ENCODE data around the gene ARID5B. TPM values are rescaled to one million over a fixed set of nuclear protein-coding genes. Genes with fewer than 3 reads are reported as not detected.

The ARID5B gene
- total RNA-seq, 2 experiments from 2014 or later: 49.2 to 51.3 TPM

- no peak overlapping the region for H3K4me3 Mint-ChIP-seq
- ChIA-PET CTCF (interaction anchor here (0.7 to 1.5 kb wide), 2 partner anchors 55 to 292 kb away, joined by 3 to 4 read pairs; no protein-coding TSS in a partner anchor), POLR2A (interaction anchor here (1.0 to 1.6 kb wide), 2 partner anchors 14 to 44 kb away, joined by 3 to 4 read pairs; no protein-coding TSS in a partner anchor)
- H3K27me3 ChIP-seq (ENCODE audit: control insufficient read depth in 1 of 2, insufficient read depth in 2 of 2, low read length in 2 of 2): no peaks in the 10 kb centered on the region
- H3K36me3 Mint-ChIP-seq (ENCODE audit: low read depth): peaks cover 79% of the 10 kb centered on the region
- no peak overlapping the region for H3K27ac ChIP-seq (ENCODE audit: low read depth in 1 of 2, low read length in 2 of 2)
- no peak for TF ChIP-seq CTCF (IDR thresholded peaks at IDR 0.05)
- DNase-seq: no peak
- H3K4me3 ChIP-seq (ENCODE audit: low read length): no peak overlapping the region
- no peaks in the 10 kb centered on the region for H3K9me3 Mint-ChIP-seq
- intact Hi-C loops (cut with DNase I, micrococcal nuclease): no loop called here
- H3K9me3 ChIP-seq (ENCODE audit: control insufficient read depth in 1 of 2, insufficient read depth in 1 of 2, low read length in 2 of 2): no peaks in the 10 kb centered on the region
- H3K27me3 Mint-ChIP-seq: no peaks in the 10 kb centered on the region
- peaks cover 24% of the 10 kb centered on the region for H3K4me1 Mint-ChIP-seq (ENCODE audit: low read depth)
- ATAC-seq (ENCODE audit: poor library complexity): no peak
- peak overlapping the region; percentile 28 for H3K27ac Mint-ChIP-seq
- no peaks in the 10 kb centered on the region for H3K4me1 ChIP-seq (ENCODE audit: insufficient read depth, low read length)
- peaks cover 47% of the 10 kb centered on the region for H3K36me3 ChIP-seq (ENCODE audit: insufficient read depth, low read length)
These were observed 192.4 kb downstream of the ARID5B start for GRCh38 chr10:62093863-62094291.

GRCh38 chr10:62095181-62096122, 194.0 kb downstream of the ARID5B start:
- Mint-ChIP-seq H3K4me1 (ENCODE audit: low read depth) (peaks cover 14% of the 10 kb centered on the region), H3K4me3 (no peak overlapping the region), H3K36me3 (ENCODE audit: low read depth) (peaks cover 63% of the 10 kb centered on the region), H3K27me3 (no peaks in the 10 kb centered on the region), H3K9me3 (no peaks in the 10 kb centered on the region), H3K27ac (no peak overlapping the region)
- no peak overlapping the region for H3K27ac ChIP-seq (ENCODE audit: low read depth in 1 of 2, low read length in 2 of 2)
- no peak for TF ChIP-seq CTCF (IDR thresholded peaks at IDR 0.05)
- H3K4me3 ChIP-seq (ENCODE audit: low read length): no peak overlapping the region
- H3K36me3 ChIP-seq (ENCODE audit: insufficient read depth, low read length): peaks cover 37% of the 10 kb centered on the region
- no peaks in the 10 kb centered on the region for H3K4me1 ChIP-seq (ENCODE audit: insufficient read depth, low read length)
- DNase-seq (no peak), ATAC-seq (ENCODE audit: poor library complexity) (no peak)
- no peaks in the 10 kb centered on the region for H3K27me3 ChIP-seq (ENCODE audit: control insufficient read depth in 1 of 2, insufficient read depth in 2 of 2, low read length in 2 of 2)
- ChIA-PET POLR2A (no interaction called here), CTCF (interaction anchor here (0.9 to 1.0 kb wide), 2 partner anchors 13 to 142 kb away, joined by 3 read pairs; no protein-coding TSS in a partner anchor)
- intact Hi-C loops (cut with DNase I, micrococcal nuclease): no loop called here
- no peaks in the 10 kb centered on the region for H3K9me3 ChIP-seq (ENCODE audit: control insufficient read depth in 1 of 2, insufficient read depth in 1 of 2, low read length in 2 of 2)

GRCh38 chr10:62096256-62096933, 194.9 kb downstream of the ARID5B start:
- Mint-ChIP-seq H3K27ac (no peak overlapping the region), H3K4me3 (no peak overlapping the region), H3K9me3 (no peaks in the 10 kb centered on the region), H3K4me1 (ENCODE audit: low read depth) (peaks cover 14% of the 10 kb centered on the region), H3K27me3 (no peaks in the 10 kb centered on the region), H3K36me3 (ENCODE audit: low read depth) (peaks cover 54% of the 10 kb centered on the region)
- no peaks in the 10 kb centered on the region for H3K9me3 ChIP-seq (ENCODE audit: control insufficient read depth in 1 of 2, insufficient read depth in 1 of 2, low read length in 2 of 2)
- no peaks in the 10 kb centered on the region for H3K4me1 ChIP-seq (ENCODE audit: insufficient read depth, low read length)
- ATAC-seq (ENCODE audit: poor library complexity) (no peak), DNase-seq (no peak)
- intact Hi-C loops (cut with DNase I, micrococcal nuclease): no loop called here
- ChIA-PET POLR2A (no interaction called here), CTCF (no interaction called here)
- TF ChIP-seq CTCF (IDR thresholded peaks at IDR 0.05): no peak
- H3K36me3 ChIP-seq (ENCODE audit: insufficient read depth, low read length): peaks cover 27% of the 10 kb centered on the region
- H3K27me3 ChIP-seq (ENCODE audit: control insufficient read depth in 1 of 2, insufficient read depth in 2 of 2, low read length in 2 of 2): no peaks in the 10 kb centered on the region
- no peak overlapping the region for H3K27ac ChIP-seq (ENCODE audit: low read depth in 1 of 2, low read length in 2 of 2)
- no peak overlapping the region for H3K4me3 ChIP-seq (ENCODE audit: low read length)
